GM12878 (cell line): ENCODE results near the gene TNRC6B. TPM values are rescaled to one million over a fixed set of nuclear protein-coding genes. Genes with fewer than 3 reads are reported as not detected.

Experiments used
- ATAC-seq: fragments of 200-7000 bp; cut with Tn5 transposase; 3 replicates; pipeline ENCODE4 v1.9.1; 2020; ENCODE audit warnings: mild to moderate bottlenecking, moderate library complexity
- BruUV-seq: library from RNA; stranded (reverse); fragments of 400-500 nt; replicated peaks from 2 replicates; lab custom pipeline; 2021; lab: Mats Ljungman, UMichigan
- CTCF ChIA-PET: fragments of 300-600 bp; sonication (Branson Sonifier 250); formaldehyde crosslinking; extraction: SDS; loops from one replicate; lab custom pipeline; 2021; ENCODE audit warnings: inconsistent platforms; lab: Yijun Ruan, JAX
- POLR2A ChIA-PET: fragments of 350-600 bp; formaldehyde crosslinking; extraction: SDS; loops from one replicate; lab custom pipeline; 2021; ENCODE audit warnings: inconsistent platforms; lab: Charles Lee
- RAD21 ChIA-PET: fragments of 300-600 bp; sonication (Branson Sonifier 250); formaldehyde crosslinking; loops from one replicate; lab custom pipeline; 2023; ENCODE audit warnings: antibody characterized with exemption; ENCODE audit not compliant: unreplicated experiment; lab: Charles Lee
- SMC1A ChIA-PET: fragments of 300-600 bp; sonication (Branson Sonifier 250); formaldehyde crosslinking; loops from one replicate; lab custom pipeline; 2023; ENCODE audit not compliant: unreplicated experiment, uncharacterized antibody; lab: Charles Lee
- DNase-seq: peaks from one replicate; pipeline ENCODE4 v3.0.0-alpha.2; 2011; ENCODE audit warnings: low read depth, low spot score
- FAIRE-seq: peaks from 3 replicates; lab custom pipeline; 2011; peaks lifted over from hg19 to GRCh38; lab: Jason Lieb, UNC
- H2AFZ ChIP-seq: 2 replicates; pipeline ENCODE4 v1.6.0; 2011; ENCODE audit warnings: low read depth, low read length, control low read depth; ENCODE audit not compliant: control insufficient read depth
- H3K27ac ChIP-seq: 2 replicates; pipeline ENCODE4 v1.5.1; 2011; ENCODE audit warnings: control low read depth; ENCODE audit not compliant: control insufficient read depth, insufficient read depth
- H3K27me3 ChIP-seq, 2 experiments: replicated peaks in 1 of 2; 2 replicates each; pipeline versions ENCODE4 v1.6.0 to v1.6.1; 2011; ENCODE audit warnings: low read length in 1 of 2; ENCODE audit not compliant: control insufficient read depth in 2 of 2, insufficient read depth in 2 of 2
- H3K36me3 ChIP-seq, 2 experiments: 2 replicates each; pipeline ENCODE4 v1.5.1; 2011; ENCODE audit warnings: low read length in 1 of 2; ENCODE audit not compliant: control insufficient read depth in 2 of 2, insufficient read depth in 2 of 2
- H3K4me1 ChIP-seq: 2 replicates; pipeline ENCODE4 v1.6.1; 2011; ENCODE audit warnings: mild to moderate bottlenecking, low read length, moderate library complexity, mixed read lengths; ENCODE audit not compliant: control insufficient read depth, insufficient read depth
- H3K4me2 ChIP-seq: 2 replicates; pipeline ENCODE4 v1.6.0; 2011; ENCODE audit warnings: control low read depth; ENCODE audit not compliant: control insufficient read depth, insufficient read depth
- H3K4me3 ChIP-seq: fragments of 200-600 bp; sonication (generic); 2 replicates; pipeline ENCODE4 v1.5.1; 2016
- H3K79me2 ChIP-seq: 2 replicates; pipeline ENCODE4 v1.6.0; 2011; ENCODE audit warnings: low read length; ENCODE audit not compliant: control insufficient read depth, insufficient read depth
- H3K9ac ChIP-seq: 2 replicates; pipeline ENCODE4 v1.8.0; 2011; ENCODE audit warnings: low read length, control low read depth, mixed read lengths; ENCODE audit not compliant: control insufficient read depth, insufficient read depth
- H3K9me3 ChIP-seq: replicated peaks from 3 replicates; pipeline ENCODE4 v1.5.1; 2011; ENCODE audit warnings: mild to moderate bottlenecking, low read length; ENCODE audit not compliant: control insufficient read depth, insufficient read depth
- H4K20me1 ChIP-seq: 2 replicates; pipeline ENCODE4 v1.6.0; 2011; ENCODE audit not compliant: control insufficient read depth, insufficient read depth
- GABPA ChIP-seq: IDR thresholded peaks from 2 replicates; pipeline ENCODE4 v1.6.1; 2014; ENCODE audit warnings: antibody characterized with exemption, low read depth, mild to moderate bottlenecking, inconsistent platforms
- JUND ChIP-seq: IDR thresholded peaks from 2 replicates; pipeline ENCODE4 v1.6.1; 2012; ENCODE audit warnings: low read depth, mild to moderate bottlenecking, low read length, improper control_type of control experiment, moderate library complexity
- MEF2B ChIP-seq: fragments of 450-650 bp; IDR thresholded peaks from 2 replicates; pipeline ENCODE4 v1.6.1; 2018; ENCODE audit warnings: mild to moderate bottlenecking, moderate library complexity; ENCODE audit not compliant: partially characterized antibody, poor library complexity, severe bottlenecking
- POU2F2 ChIP-seq: IDR thresholded peaks from 3 replicates; pipeline ENCODE4 v1.6.1; 2011; ENCODE audit warnings: low read depth, mild to moderate bottlenecking, low read length, borderline replicate concordance
- RBBP5 ChIP-seq: fragments of 200-600 bp; sonication (generic); conservative IDR thresholded peaks from 2 replicates; pipeline ENCODE4 v1.6.1; 2016
- RFX5 ChIP-seq: IDR thresholded peaks from 2 replicates; pipeline ENCODE4 v1.6.1; 2011; ENCODE audit warnings: low read depth, low read length, improper control_type of control experiment
- SUZ12 ChIP-seq: fragments of 200-600 bp; sonication (generic); IDR thresholded peaks from one replicate; pipeline ENCODE4 v1.6.1; 2018; ENCODE audit warnings: antibody characterized with exemption, mild to moderate bottlenecking; ENCODE audit not compliant: unreplicated experiment
- in situ Hi-C: fragments of 300-500 bp; cut with MboI; formaldehyde crosslinking; loops from 9 replicates; pipeline ENCODE4 v1.14.3; 2018; ENCODE audit warnings: mixed read lengths
- intact Hi-C: fragments of 100-400 bp; cut with micrococcal nuclease; formaldehyde crosslinking; loops from one replicate; pipeline ENCODE4 v1.14.2; 2022; ENCODE audit not compliant: unreplicated experiment
- polyA plus RNA-seq, 11 experiments: library from polyadenylated mRNA; depleted of rRNA in 4 of 11; unstranded in 6 of 11; stranded (reverse) in 5 of 11; fragments of >200 nt; fragmentation: Nextera tagmentation in 4 of 11; fragmentation: Illumina TruSeq in 1 of 11; extraction: Ambion mirVana in 4 of 11; extraction: Trizol in 1 of 11; gene quantifications; 1 replicate in 1 of 11; 2 replicates in 10 of 11; pipeline versions ENCODE4 v1.2.1 to v1.2.3, GENCODE V29; 2011 to 2016; ENCODE audit warnings: inconsistent platforms in 2 of 11, missing spikeins in 2 of 11, low read depth in 1 of 11
- total RNA-seq, 4 experiments: library from RNA; depleted of rRNA in 3 of 4; stranded (reverse); fragments of >200 nt in 3 of 4; fragmentation: Illumina TruSeq in 1 of 4; extraction: Trizol in 1 of 4; gene quantifications; 2 replicates each; pipeline versions ENCODE4 v1.2.1 to v1.2.3, GENCODE V29; 2013 to 2021
- TF ChIP-seq, protein P1 (sequence below): fragments of 450-650 bp; IDR thresholded peaks from 2 replicates; pipeline ENCODE4 v1.6.1; 2017; ENCODE audit warnings: antibody characterized with exemption, mild to moderate bottlenecking, moderate library complexity
- TF ChIP-seq, protein P2 (sequence below): fragments of 450-650 bp; formaldehyde crosslinking; IDR thresholded peaks from 2 replicates; pipeline ENCODE4 v1.4.0; 2022; ENCODE audit warnings: mild to moderate bottlenecking, moderate library complexity

TNRC6B gene
- total and polyA plus RNA-seq, 10 of the 15 experiments (the other 5 are each of a cell fraction or from before 2014, with no cell fraction given), result 3.6 to 32.8 (median 16.4) TPM

- no peak overlapping the region for H3K4me2 ChIP-seq
- ChIA-PET RAD21 (no interaction called here), POLR2A (interaction anchor here (0.7 kb wide), 1 partner anchor 10 kb away, joined by 5 read pairs; no protein-coding TSS in a partner anchor), CTCF (interaction anchor here (0.6 kb wide), 1 partner anchor 16 kb away, joined by 3 read pairs; no protein-coding TSS in a partner anchor), SMC1A (no interaction called here)
- H3K27ac ChIP-seq, result no peak overlapping the region
- H3K36me3 ChIP-seq, result no peaks in the 10 kb centered on the region
- H3K4me1 ChIP-seq, result no peaks in the 10 kb centered on the region
- in situ Hi-C loops, result no loop called here
- H3K9ac ChIP-seq, result no peak overlapping the region
- no TSS peak for BruUV-seq
- no peaks in the 10 kb centered on the region for H3K79me2 ChIP-seq
- H3K27me3 ChIP-seq, result no peaks in the 10 kb centered on the region
- TF ChIP-seq, protein P1, sequence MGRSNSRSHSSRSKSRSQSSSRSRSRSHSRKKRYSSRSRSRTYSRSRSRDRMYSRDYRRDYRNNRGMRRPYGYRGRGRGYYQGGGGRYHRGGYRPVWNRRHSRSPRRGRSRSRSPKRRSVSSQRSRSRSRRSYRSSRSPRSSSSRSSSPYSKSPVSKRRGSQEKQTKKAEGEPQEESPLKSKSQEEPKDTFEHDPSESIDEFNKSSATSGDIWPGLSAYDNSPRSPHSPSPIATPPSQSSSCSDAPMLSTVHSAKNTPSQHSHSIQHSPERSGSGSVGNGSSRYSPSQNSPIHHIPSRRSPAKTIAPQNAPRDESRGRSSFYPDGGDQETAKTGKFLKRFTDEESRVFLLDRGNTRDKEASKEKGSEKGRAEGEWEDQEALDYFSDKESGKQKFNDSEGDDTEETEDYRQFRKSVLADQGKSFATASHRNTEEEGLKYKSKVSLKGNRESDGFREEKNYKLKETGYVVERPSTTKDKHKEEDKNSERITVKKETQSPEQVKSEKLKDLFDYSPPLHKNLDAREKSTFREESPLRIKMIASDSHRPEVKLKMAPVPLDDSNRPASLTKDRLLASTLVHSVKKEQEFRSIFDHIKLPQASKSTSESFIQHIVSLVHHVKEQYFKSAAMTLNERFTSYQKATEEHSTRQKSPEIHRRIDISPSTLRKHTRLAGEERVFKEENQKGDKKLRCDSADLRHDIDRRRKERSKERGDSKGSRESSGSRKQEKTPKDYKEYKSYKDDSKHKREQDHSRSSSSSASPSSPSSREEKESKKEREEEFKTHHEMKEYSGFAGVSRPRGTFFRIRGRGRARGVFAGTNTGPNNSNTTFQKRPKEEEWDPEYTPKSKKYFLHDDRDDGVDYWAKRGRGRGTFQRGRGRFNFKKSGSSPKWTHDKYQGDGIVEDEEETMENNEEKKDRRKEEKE, result no peak
- no peak for TF ChIP-seq MEF2B
- TF ChIP-seq RFX5, result no peak
- TF ChIP-seq POU2F2, result no peak
- no peak for TF ChIP-seq GABPA
- TF ChIP-seq JUND, result no peak
- no peak for TF ChIP-seq SUZ12
- TF ChIP-seq RBBP5, result no peak
- TF ChIP-seq, protein P2, sequence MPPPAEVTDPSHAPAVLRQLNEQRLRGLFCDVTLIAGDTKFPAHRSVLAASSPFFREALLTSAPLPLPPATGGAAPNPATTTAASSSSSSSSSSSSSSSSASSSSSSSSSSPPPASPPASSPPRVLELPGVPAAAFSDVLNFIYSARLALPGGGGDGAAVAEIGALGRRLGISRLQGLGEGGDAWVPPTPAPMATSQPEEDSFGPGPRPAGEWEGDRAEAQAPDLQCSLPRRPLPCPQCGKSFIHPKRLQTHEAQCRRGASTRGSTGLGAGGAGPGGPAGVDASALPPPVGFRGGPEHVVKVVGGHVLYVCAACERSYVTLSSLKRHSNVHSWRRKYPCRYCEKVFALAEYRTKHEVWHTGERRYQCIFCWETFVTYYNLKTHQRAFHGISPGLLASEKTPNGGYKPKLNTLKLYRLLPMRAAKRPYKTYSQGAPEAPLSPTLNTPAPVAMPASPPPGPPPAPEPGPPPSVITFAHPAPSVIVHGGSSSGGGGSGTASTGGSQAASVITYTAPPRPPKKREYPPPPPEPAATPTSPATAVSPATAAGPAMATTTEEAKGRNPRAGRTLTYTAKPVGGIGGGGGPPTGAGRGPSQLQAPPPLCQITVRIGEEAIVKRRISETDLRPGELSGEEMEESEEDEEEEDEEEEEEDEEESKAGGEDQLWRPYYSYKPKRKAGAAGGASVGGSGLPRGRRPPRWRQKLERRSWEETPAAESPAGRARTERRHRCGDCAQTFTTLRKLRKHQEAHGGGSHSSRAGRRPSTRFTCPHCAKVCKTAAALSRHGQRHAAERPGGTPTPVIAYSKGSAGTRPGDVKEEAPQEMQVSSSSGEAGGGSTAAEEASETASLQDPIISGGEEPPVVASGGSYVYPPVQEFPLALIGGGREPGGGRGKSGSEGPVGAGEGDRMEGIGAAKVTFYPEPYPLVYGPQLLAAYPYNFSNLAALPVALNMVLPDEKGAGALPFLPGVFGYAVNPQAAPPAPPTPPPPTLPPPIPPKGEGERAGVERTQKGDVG (CRISPR knock-in tag), result no peak
- no peak for ATAC-seq
- intact Hi-C loops, result no loop called here
- H3K9me3 ChIP-seq, result no peaks in the 10 kb centered on the region
- no peak for DNase-seq
- H2AFZ ChIP-seq, result no peak overlapping the region
- no peak overlapping the region for H3K4me3 ChIP-seq
- no peaks in the 10 kb centered on the region for H4K20me1 ChIP-seq
- no peak for FAIRE-seq
These were observed 38.9 kb upstream of the TNRC6B start for GRCh38 chr22:40138866-40139265.
